Naive thymus-derived CD4-positive, alpha-beta T cell (primary cell): ENCODE data around the gene CDC20B. TPM values are rescaled to one million over a fixed set of nuclear protein-coding genes. Genes with fewer than 3 reads are reported as not detected.

Source experiments
- ATAC-seq: fragments of 150-1000 bp; cut with Tn5 transposase; 2 replicates; pipeline ENCODE4 v1.10.0; 2021; ENCODE audit warnings: mild to moderate bottlenecking, moderate library complexity
- CTCF ChIA-PET: fragments of 350-600 bp; sonication (Branson Sonifier 250); formaldehyde crosslinking; loops from one replicate; lab custom pipeline; 2021; ENCODE audit warnings: antibody characterized with exemption; lab: Charles Lee
- POLR2A ChIA-PET: fragments of 350-600 bp; sonication (Branson Sonifier 250); formaldehyde crosslinking; loops from one replicate; lab custom pipeline; 2021; ENCODE audit warnings: antibody characterized with exemption, inconsistent platforms; lab: Charles Lee
- DNase-seq, 9 donors: peaks; one replicate each; pipeline versions ENCODE4 v3.0.0 to v3.0.0-alpha.2; 2020 to 2022; ENCODE audit warnings: mixed read lengths in 1 of 9
- H3K27ac ChIP-seq: one replicate; pipeline ENCODE4 v1.7.0; 2013; ENCODE audit warnings: mild to moderate bottlenecking, low read depth, low read length, moderate library complexity
- H3K27me3 ChIP-seq, 2 donors: one replicate each; pipeline ENCODE4 v1.7.0; 2013; ENCODE audit warnings: low read length in 2 of 2, mild to moderate bottlenecking in 2 of 2, moderate library complexity in 2 of 2; ENCODE audit not compliant: control insufficient read depth in 2 of 2, insufficient read depth in 2 of 2
- H3K36me3 ChIP-seq, 3 experiments: 1 replicate in 2 of 3; 2 replicates in 1 of 3; pipeline ENCODE4 v1.7.0; 2013; ENCODE audit warnings: low read length in 3 of 3, mild to moderate bottlenecking in 3 of 3, moderate library complexity in 1 of 3; ENCODE audit not compliant: insufficient read depth in 3 of 3, control insufficient read depth in 2 of 3
- H3K4me1 ChIP-seq, 2 donors: one replicate each; pipeline ENCODE4 v1.7.0; 2013; ENCODE audit warnings: low read length in 2 of 2, mild to moderate bottlenecking in 2 of 2, moderate library complexity in 1 of 2; ENCODE audit not compliant: control insufficient read depth in 2 of 2, insufficient read depth in 2 of 2
- H3K4me3 ChIP-seq: 2 replicates; pipeline ENCODE4 v1.7.0; 2013; ENCODE audit warnings: mild to moderate bottlenecking, low read length
- H3K9me3 ChIP-seq, 3 experiments: 1 replicate in 2 of 3; 2 replicates in 1 of 3; pipeline ENCODE4 v1.7.0; 2013; ENCODE audit warnings: low read length in 3 of 3; ENCODE audit not compliant: control insufficient read depth in 2 of 3
- H3K27ac Mint-ChIP-seq, 9 donors: one replicate each; pipeline ENCODE4 v1.8.0; 2020 to 2022; ENCODE audit warnings: mixed read lengths in 9 of 9, mild to moderate bottlenecking in 8 of 9, moderate library complexity in 5 of 9, inconsistent platforms in 2 of 9
- H3K27me3 Mint-ChIP-seq, 5 donors: one replicate each; pipeline ENCODE4 v1.8.0; 2021 to 2022; ENCODE audit warnings: mixed read lengths in 5 of 5, mild to moderate bottlenecking in 1 of 5
- H3K36me3 Mint-ChIP-seq, 5 donors: one replicate each; pipeline ENCODE4 v1.8.0; 2020 to 2022; ENCODE audit warnings: mixed read lengths in 5 of 5, mild to moderate bottlenecking in 3 of 5, inconsistent platforms in 1 of 5
- H3K4me1 Mint-ChIP-seq, 7 donors: one replicate each; pipeline ENCODE4 v1.8.0; 2020 to 2022; ENCODE audit warnings: mixed read lengths in 7 of 7, mild to moderate bottlenecking in 3 of 7, inconsistent platforms in 1 of 7
- H3K4me3 Mint-ChIP-seq, 10 donors: one replicate each; pipeline ENCODE4 v1.8.0; 2020 to 2022; ENCODE audit warnings: mild to moderate bottlenecking in 10 of 10, mixed read lengths in 10 of 10, moderate library complexity in 6 of 10, inconsistent platforms in 2 of 10
- H3K9me3 Mint-ChIP-seq, 11 donors: one replicate each; pipeline ENCODE4 v1.8.0; 2020 to 2022; ENCODE audit warnings: mixed read lengths in 11 of 11, mild to moderate bottlenecking in 4 of 11, inconsistent platforms in 1 of 11, moderate library complexity in 1 of 11
- intact Hi-C, 2 donors: fragments of 100-400 bp; cut with micrococcal nuclease; formaldehyde crosslinking; loops; one replicate each; pipeline ENCODE4 v1.15.1; 2023
- polyA plus RNA-seq, 2 donors: library from polyadenylated mRNA; unstranded; fragments of 300-500 nt; fragmentation: Illumina TruSeq; gene quantifications; one replicate each; pipeline ENCODE4 v1.2.3, GENCODE V29; 2021
- total RNA-seq, 6 experiments: library from RNA in 5 of 6; stranded (reverse) in 5 of 6; gene quantifications; 1 replicate in 5 of 6; 2 replicates in 1 of 6; pipeline ENCODE4 v1.2.3 and lab custom pipeline; 2021 to 2026

Gene CDC20B
- total and polyA plus RNA-seq, 7 experiments from 2014 or later: 0.44 TPM; not detected in 6

- Mint-ChIP-seq H3K4me3 (peak overlapping the region in 4 of 10 donors; percentile 24 to 50 (median 43)), H3K36me3 (peaks cover 0 to 3% (median 0%) of the 10 kb centered on the region in 5 donors), H3K4me1 (peaks cover 23 to 48% (median 37%) of the 10 kb centered on the region in 7 donors), H3K27ac (no peak overlapping the region), H3K9me3 (peaks cover 0 to 12% (median 2%) of the 10 kb centered on the region in 11 donors), H3K27me3 (peaks cover 87 to 95% (median 91%) of the 10 kb centered on the region in 5 donors)
- intact Hi-C loops: loop anchor here in 1 of 2 donors (10.0 kb wide), 1 partner anchor 862 kb away; the partner anchor contains the start of gene ARL15
- ATAC-seq (no peak), DNase-seq (no peak)
- POLR2A ChIA-PET: interaction anchor here (0.6 kb wide), 1 partner anchor 46 kb away, joined by 5 read pairs; no protein-coding TSS in a partner anchor
- peaks cover 21 to 42% of the 10 kb centered on the region in 2 donors for H3K27me3 ChIP-seq
- H3K27ac ChIP-seq: no peak overlapping the region
- CTCF ChIA-PET: no interaction called here
- peaks cover 14 to 25% of the 10 kb centered on the region in 2 donors for H3K4me1 ChIP-seq
- no peak overlapping the region for H3K4me3 ChIP-seq
- no peaks in the 10 kb centered on the region for H3K9me3 ChIP-seq
- no peaks in the 10 kb centered on the region for H3K36me3 ChIP-seq
Observed at GRCh38 chr5:55177078-55177477, 4.1 kb upstream of the CDC20B start.

- intact Hi-C loops: loop anchor here in 1 of 2 donors (10.0 kb wide), 1 partner anchor 861 kb away; the partner anchor contains the start of gene ARL15
Observed at GRCh38 chr5:55176176-55176818, 3.3 kb upstream of the CDC20B start.

GRCh38 chr5:55175781-55176175 lies 2.8 kb upstream of the CDC20B start:
- peak overlapping the region; percentile 23 to 81 (median 49) for H3K4me3 Mint-ChIP-seq
- Histone ChIP-seq H3K9me3 (no peaks in the 10 kb centered on the region), H3K36me3 (no peaks in the 10 kb centered on the region), H3K4me1 (peaks cover 14 to 25% of the 10 kb centered on the region in 2 donors), H3K4me3 (no peak overlapping the region), H3K27ac (no peak overlapping the region), H3K27me3 (peaks cover 21 to 42% of the 10 kb centered on the region in 2 donors)
- ATAC-seq (no peak), DNase-seq (no peak)
- H3K27ac Mint-ChIP-seq: no peak overlapping the region
- peaks cover 0 to 12% (median 2%) of the 10 kb centered on the region in 11 donors for H3K9me3 Mint-ChIP-seq
- CTCF ChIA-PET: interaction anchor here (0.6 to 1.2 kb wide), 5 partner anchors 13 to 707 kb away, joined by 3 to 7 read pairs (median 3); no protein-coding TSS in a partner anchor
- peaks cover 23 to 50% (median 37%) of the 10 kb centered on the region in 7 donors for H3K4me1 Mint-ChIP-seq
- peaks cover 0 to 3% (median 0%) of the 10 kb centered on the region in 5 donors for H3K36me3 Mint-ChIP-seq
- POLR2A ChIA-PET: interaction anchor here (0.6 to 0.8 kb wide), 3 partner anchors 8 to 692 kb away, joined by 3 to 4 read pairs (median 3); partner anchors contain the start of gene IL31RA
- peaks cover 78 to 92% (median 84%) of the 10 kb centered on the region in 5 donors for H3K27me3 Mint-ChIP-seq
- intact Hi-C loops: loop anchor here in 1 of 2 donors (2.0 to 10.0 kb wide), 2 partner anchors 359 to 861 kb away; partner anchors contain the start of genes ARL15 and PLPP1

More at GRCh38 chr5:55176176-55176818, 3.3 kb upstream of the CDC20B start:
- CTCF ChIA-PET: interaction anchor here (0.6 to 1.2 kb wide), 4 partner anchors 15 to 706 kb away, joined by 3 to 7 read pairs (median 3); no protein-coding TSS in a partner anchor
- Histone ChIP-seq H3K9me3 (no peaks in the 10 kb centered on the region), H3K27ac (no peak overlapping the region), H3K27me3 (peaks cover 21 to 42% of the 10 kb centered on the region in 2 donors), H3K36me3 (no peaks in the 10 kb centered on the region), H3K4me3 (no peak overlapping the region), H3K4me1 (peaks cover 14 to 25% of the 10 kb centered on the region in 2 donors)
- Mint-ChIP-seq H3K4me3 (peak overlapping the region; percentile 1 to 81 (median 38)), H3K27me3 (peaks cover 83 to 93% (median 85%) of the 10 kb centered on the region in 5 donors), H3K9me3 (peaks cover 0 to 12% (median 2%) of the 10 kb centered on the region in 11 donors), H3K4me1 (peaks cover 23 to 50% (median 37%) of the 10 kb centered on the region in 7 donors), H3K36me3 (peaks cover 0 to 3% (median 0%) of the 10 kb centered on the region in 5 donors), H3K27ac (no peak overlapping the region)
- ATAC-seq (no peak), DNase-seq (peak in 4 of 9 donors; percentile 7 to 53 (median 13))
- POLR2A ChIA-PET: interaction anchor here (0.6 to 0.8 kb wide), 2 partner anchors 8 to 692 kb away, joined by 3 to 4 read pairs; no protein-coding TSS in a partner anchor

GRCh38 chr5:55173687-55174230 lies 782 bp upstream of the CDC20B start:
- ATAC-seq (peak; percentile 1), DNase-seq (peak in 4 of 9 donors; percentile 13 to 21 (median 18))
- H3K27ac ChIP-seq: no peak overlapping the region

GRCh38 chr5:55172051-55172899 lies 702 bp downstream of the CDC20B start:
- ChIA-PET CTCF (interaction anchor here (0.5 to 2.1 kb wide), 7 partner anchors 9 to 1665 kb away, joined by 3 to 7 read pairs (median 3); no protein-coding TSS in a partner anchor), POLR2A (interaction anchor here (0.6 kb wide), 1 partner anchor 13 kb away, joined by 3 read pairs; no protein-coding TSS in a partner anchor)
- Mint-ChIP-seq H3K4me3 (peak overlapping the region; percentile 78 to 93 (median 86)), H3K4me1 (peaks cover 23 to 45% (median 35%) of the 10 kb centered on the region in 7 donors), H3K27ac (peak overlapping the region in 4 of 9 donors; percentile 4 to 83 (median 57)), H3K36me3 (peaks cover 0 to 3% (median 0%) of the 10 kb centered on the region in 5 donors), H3K27me3 (peaks cover 73 to 88% (median 78%) of the 10 kb centered on the region in 5 donors), H3K9me3 (peaks cover 0 to 4% (median 0%) of the 10 kb centered on the region in 11 donors)
- Histone ChIP-seq H3K9me3 (no peaks in the 10 kb centered on the region), H3K36me3 (no peaks in the 10 kb centered on the region), H3K4me1 (peaks cover 14 to 25% of the 10 kb centered on the region in 2 donors), H3K27ac (no peak overlapping the region), H3K4me3 (peak overlapping the region; percentile 42), H3K27me3 (peaks cover 25 to 42% of the 10 kb centered on the region in 2 donors)
- DNase-seq: peak in 8 of 9 donors; percentile 53 to 81 (median 75)
- peak; percentile 80 for ATAC-seq
- intact Hi-C loops: loop anchor here (1.0 to 10.0 kb wide), 15 partner anchors 61 to 1030 kb away; partner anchors contain the start of genes DHX29 (in 2 of the 2), MTREX (in 2 of the 2), SNX18 (in 2 of the 2) and ARL15 (in 1 of the 2)

More at GRCh38 chr5:55173687-55174230, 782 bp upstream of the CDC20B start:
- peaks cover 25 to 46% of the 10 kb centered on the region in 2 donors for H3K27me3 ChIP-seq
- H3K4me1 ChIP-seq: peaks cover 14 to 25% of the 10 kb centered on the region in 2 donors
- H3K9me3 ChIP-seq: no peaks in the 10 kb centered on the region
- peak overlapping the region; percentile 33 for H3K4me3 ChIP-seq
- Mint-ChIP-seq H3K36me3 (peaks cover 0 to 3% (median 0%) of the 10 kb centered on the region in 5 donors), H3K27me3 (peaks cover 72 to 87% (median 79%) of the 10 kb centered on the region in 5 donors), H3K9me3 (peaks cover 0 to 12% (median 2%) of the 10 kb centered on the region in 11 donors), H3K4me3 (peak overlapping the region; percentile 77 to 94 (median 87)), H3K4me1 (peaks cover 23 to 50% (median 37%) of the 10 kb centered on the region in 7 donors), H3K27ac (peak overlapping the region in 3 of 9 donors; percentile 45 to 80 (median 66))
- POLR2A ChIA-PET: no interaction called here
- H3K36me3 ChIP-seq: no peaks in the 10 kb centered on the region
- CTCF ChIA-PET: no interaction called here
- intact Hi-C loops: loop anchor here (1.0 to 10.0 kb wide), 12 partner anchors 59 to 1029 kb away; partner anchors contain the start of genes CCNO (in 2 of the 2), SNX18 (in 2 of the 2), ARL15 (in 1 of the 2) and PLPP1 (in 1 of the 2)
